GM12878 (cell line): ENCODE results near the gene LRRC61. TPM values are rescaled to one million over a fixed set of nuclear protein-coding genes. Genes with fewer than 3 reads are reported as not detected.

Source experiments
- E2F8 ChIP-seq: fragments of 450-650 bp; IDR thresholded peaks from 2 replicates; pipeline ENCODE4 v1.6.1; 2018; ENCODE audit warnings: mild to moderate bottlenecking, low read depth, moderate library complexity; ENCODE audit not compliant: partially characterized antibody
- ESRRA ChIP-seq: IDR thresholded peaks from 2 replicates; pipeline ENCODE4 v1.6.1; 2012; ENCODE audit warnings: mild to moderate bottlenecking, low read length, improper control_type of control experiment
- HDAC2 ChIP-seq: fragments of 200-600 bp; sonication (generic); IDR thresholded peaks from 2 replicates; pipeline ENCODE4 v1.6.1; 2017
- KLF5 ChIP-seq: fragments of 450-650 bp; IDR thresholded peaks from 2 replicates; pipeline ENCODE4 v1.6.1; 2014; ENCODE audit warnings: mild to moderate bottlenecking; ENCODE audit not compliant: partially characterized antibody
- NFIC ChIP-seq: IDR thresholded peaks from 2 replicates; pipeline ENCODE4 v1.6.1; 2012; ENCODE audit warnings: low read depth, mild to moderate bottlenecking, inconsistent platforms, low read length, moderate library complexity
- SKIL ChIP-seq: fragments of 450-650 bp; IDR thresholded peaks from 2 replicates; pipeline ENCODE4 v1.6.1; 2017; ENCODE audit warnings: mild to moderate bottlenecking, low read depth, inconsistent platforms; ENCODE audit not compliant: poor library complexity, severe bottlenecking
- SMAD5 ChIP-seq: IDR thresholded peaks from 2 replicates; pipeline ENCODE4 v1.6.1; 2016; ENCODE audit warnings: antibody characterized with exemption, low read depth
- SP1 ChIP-seq: IDR thresholded peaks from one replicate; pipeline ENCODE4 v1.6.1; 2011; ENCODE audit warnings: low read depth, low read length
- SREBF2 ChIP-seq: IDR thresholded peaks from 2 replicates; pipeline ENCODE4 v1.6.1; 2012; ENCODE audit warnings: mild to moderate bottlenecking, low read length
- TARDBP ChIP-seq: IDR thresholded peaks from 2 replicates; pipeline ENCODE4 v1.6.1; 2016; ENCODE audit warnings: borderline replicate concordance
- TCF3 ChIP-seq: IDR thresholded peaks from 2 replicates; pipeline ENCODE4 v1.6.1; 2012; ENCODE audit warnings: low read depth, mild to moderate bottlenecking, low read length, borderline replicate concordance; ENCODE audit not compliant: insufficient read depth
- polyA plus RNA-seq, 11 experiments: library from polyadenylated mRNA; depleted of rRNA in 4 of 11; unstranded in 6 of 11; stranded (reverse) in 5 of 11; fragments of >200 nt; fragmentation: Nextera tagmentation in 4 of 11; fragmentation: Illumina TruSeq in 1 of 11; extraction: Ambion mirVana in 4 of 11; extraction: Trizol in 1 of 11; gene quantifications; 1 replicate in 1 of 11; 2 replicates in 10 of 11; pipeline versions ENCODE4 v1.2.1 to v1.2.3, GENCODE V29; 2011 to 2016; ENCODE audit warnings: inconsistent platforms in 2 of 11, missing spikeins in 2 of 11, low read depth in 1 of 11
- total RNA-seq, 4 experiments: library from RNA; depleted of rRNA in 3 of 4; stranded (reverse); fragments of >200 nt in 3 of 4; fragmentation: Illumina TruSeq in 1 of 4; extraction: Trizol in 1 of 4; gene quantifications; 2 replicates each; pipeline versions ENCODE4 v1.2.1 to v1.2.3, GENCODE V29; 2013 to 2021
- TF ChIP-seq, protein P1 (sequence below): fragments of 450-650 bp; conservative IDR thresholded peaks from 2 replicates; pipeline ENCODE4 v1.6.1; 2017; ENCODE audit warnings: mild to moderate bottlenecking, moderate library complexity
- TF ChIP-seq, protein P2 (sequence below): IDR thresholded peaks from 2 replicates; pipeline ENCODE4 v1.6.1; 2012; ENCODE audit warnings: improper control_type of control experiment, low read depth, low read length; ENCODE audit not compliant: insufficient replicate concordance
- TF ChIP-seq, protein P3 (sequence below): IDR thresholded peaks from 2 replicates; pipeline ENCODE4 v1.6.1; 2011; ENCODE audit warnings: low read depth, low read length, improper control_type of control experiment, borderline replicate concordance

LRRC61 gene
- total and polyA plus RNA-seq, 10 of the 15 experiments (the other 5 are each of a cell fraction or from before 2014, with no cell fraction given), result 1.4 to 54.2 (median 21.8) TPM

DNA sequence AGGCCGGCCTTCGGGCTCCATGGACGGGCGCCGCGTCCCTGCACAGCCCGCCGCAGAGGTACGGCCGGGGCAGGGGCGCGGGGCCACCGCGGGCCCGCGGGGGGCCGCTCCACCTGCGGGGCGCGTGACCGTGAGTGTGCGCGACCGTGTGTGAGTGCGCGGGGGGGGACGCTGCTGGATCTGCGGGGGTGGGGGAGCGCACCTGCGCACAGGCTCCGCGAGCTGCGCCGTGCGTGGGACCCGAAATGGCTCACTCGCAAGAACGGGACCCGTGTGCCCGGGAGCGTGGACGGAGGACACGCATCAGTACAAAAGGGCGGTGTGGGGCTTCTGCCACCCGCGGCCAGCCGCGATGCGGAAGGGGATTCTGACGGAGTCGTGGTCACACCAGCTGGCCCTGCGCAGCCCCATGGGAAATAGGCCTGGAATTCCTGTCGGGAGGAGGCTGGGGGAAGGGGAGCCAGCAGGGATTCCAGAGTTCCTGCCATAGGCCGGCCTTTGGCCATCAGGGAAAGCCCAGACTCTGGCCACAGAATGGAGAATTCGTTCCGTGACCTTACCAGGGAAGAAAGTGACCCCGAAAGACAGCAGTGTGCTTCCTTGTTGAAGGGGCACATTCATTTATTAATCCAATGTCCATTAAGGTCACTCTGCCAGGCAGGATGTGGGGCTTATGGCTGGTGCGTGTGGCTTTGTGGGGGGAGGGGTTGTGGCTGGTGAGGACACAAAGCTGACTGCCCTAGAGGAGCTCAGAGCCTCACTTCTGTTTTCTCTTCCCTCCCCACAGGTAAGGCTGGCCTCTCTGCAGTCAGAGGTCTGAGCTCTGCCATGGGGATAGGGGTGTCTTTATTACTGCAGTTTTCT is 46.0 kb downstream of the LRRC61 start (continued):
- TF ChIP-seq E2F8, result no peak
- TF ChIP-seq NFIC, result peak; percentile 38; the same call in 1 of the 2 replicates
- no peak for TF ChIP-seq SP1
- TF ChIP-seq KLF5, result no peak
- peak; percentile 60 for TF ChIP-seq SKIL
- no peak for TF ChIP-seq SREBF2
- TF ChIP-seq TARDBP, result no peak
- TF ChIP-seq, protein P1, sequence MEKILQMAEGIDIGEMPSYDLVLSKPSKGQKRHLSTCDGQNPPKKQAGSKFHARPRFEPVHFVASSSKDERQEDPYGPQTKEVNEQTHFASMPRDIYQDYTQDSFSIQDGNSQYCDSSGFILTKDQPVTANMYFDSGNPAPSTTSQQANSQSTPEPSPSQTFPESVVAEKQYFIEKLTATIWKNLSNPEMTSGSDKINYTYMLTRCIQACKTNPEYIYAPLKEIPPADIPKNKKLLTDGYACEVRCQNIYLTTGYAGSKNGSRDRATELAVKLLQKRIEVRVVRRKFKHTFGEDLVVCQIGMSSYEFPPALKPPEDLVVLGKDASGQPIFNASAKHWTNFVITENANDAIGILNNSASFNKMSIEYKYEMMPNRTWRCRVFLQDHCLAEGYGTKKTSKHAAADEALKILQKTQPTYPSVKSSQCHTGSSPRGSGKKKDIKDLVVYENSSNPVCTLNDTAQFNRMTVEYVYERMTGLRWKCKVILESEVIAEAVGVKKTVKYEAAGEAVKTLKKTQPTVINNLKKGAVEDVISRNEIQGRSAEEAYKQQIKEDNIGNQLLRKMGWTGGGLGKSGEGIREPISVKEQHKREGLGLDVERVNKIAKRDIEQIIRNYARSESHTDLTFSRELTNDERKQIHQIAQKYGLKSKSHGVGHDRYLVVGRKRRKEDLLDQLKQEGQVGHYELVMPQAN, result peak; percentile 27; the same call in 1 of the 2 replicates
- TF ChIP-seq, protein P2, sequence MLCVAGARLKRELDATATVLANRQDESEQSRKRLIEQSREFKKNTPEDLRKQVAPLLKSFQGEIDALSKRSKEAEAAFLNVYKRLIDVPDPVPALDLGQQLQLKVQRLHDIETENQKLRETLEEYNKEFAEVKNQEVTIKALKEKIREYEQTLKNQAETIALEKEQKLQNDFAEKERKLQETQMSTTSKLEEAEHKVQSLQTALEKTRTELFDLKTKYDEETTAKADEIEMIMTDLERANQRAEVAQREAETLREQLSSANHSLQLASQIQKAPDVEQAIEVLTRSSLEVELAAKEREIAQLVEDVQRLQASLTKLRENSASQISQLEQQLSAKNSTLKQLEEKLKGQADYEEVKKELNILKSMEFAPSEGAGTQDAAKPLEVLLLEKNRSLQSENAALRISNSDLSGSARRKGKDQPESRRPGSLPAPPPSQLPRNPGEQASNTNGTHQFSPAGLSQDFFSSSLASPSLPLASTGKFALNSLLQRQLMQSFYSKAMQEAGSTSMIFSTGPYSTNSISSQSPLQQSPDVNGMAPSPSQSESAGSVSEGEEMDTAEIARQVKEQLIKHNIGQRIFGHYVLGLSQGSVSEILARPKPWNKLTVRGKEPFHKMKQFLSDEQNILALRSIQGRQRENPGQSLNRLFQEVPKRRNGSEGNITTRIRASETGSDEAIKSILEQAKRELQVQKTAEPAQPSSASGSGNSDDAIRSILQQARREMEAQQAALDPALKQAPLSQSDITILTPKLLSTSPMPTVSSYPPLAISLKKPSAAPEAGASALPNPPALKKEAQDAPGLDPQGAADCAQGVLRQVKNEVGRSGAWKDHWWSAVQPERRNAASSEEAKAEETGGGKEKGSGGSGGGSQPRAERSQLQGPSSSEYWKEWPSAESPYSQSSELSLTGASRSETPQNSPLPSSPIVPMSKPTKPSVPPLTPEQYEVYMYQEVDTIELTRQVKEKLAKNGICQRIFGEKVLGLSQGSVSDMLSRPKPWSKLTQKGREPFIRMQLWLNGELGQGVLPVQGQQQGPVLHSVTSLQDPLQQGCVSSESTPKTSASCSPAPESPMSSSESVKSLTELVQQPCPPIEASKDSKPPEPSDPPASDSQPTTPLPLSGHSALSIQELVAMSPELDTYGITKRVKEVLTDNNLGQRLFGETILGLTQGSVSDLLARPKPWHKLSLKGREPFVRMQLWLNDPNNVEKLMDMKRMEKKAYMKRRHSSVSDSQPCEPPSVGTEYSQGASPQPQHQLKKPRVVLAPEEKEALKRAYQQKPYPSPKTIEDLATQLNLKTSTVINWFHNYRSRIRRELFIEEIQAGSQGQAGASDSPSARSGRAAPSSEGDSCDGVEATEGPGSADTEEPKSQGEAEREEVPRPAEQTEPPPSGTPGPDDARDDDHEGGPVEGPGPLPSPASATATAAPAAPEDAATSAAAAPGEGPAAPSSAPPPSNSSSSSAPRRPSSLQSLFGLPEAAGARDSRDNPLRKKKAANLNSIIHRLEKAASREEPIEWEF, result no peak
- TF ChIP-seq ESRRA, result no peak
- TF ChIP-seq, protein P3, sequence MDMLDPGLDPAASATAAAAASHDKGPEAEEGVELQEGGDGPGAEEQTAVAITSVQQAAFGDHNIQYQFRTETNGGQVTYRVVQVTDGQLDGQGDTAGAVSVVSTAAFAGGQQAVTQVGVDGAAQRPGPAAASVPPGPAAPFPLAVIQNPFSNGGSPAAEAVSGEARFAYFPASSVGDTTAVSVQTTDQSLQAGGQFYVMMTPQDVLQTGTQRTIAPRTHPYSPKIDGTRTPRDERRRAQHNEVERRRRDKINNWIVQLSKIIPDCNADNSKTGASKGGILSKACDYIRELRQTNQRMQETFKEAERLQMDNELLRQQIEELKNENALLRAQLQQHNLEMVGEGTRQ, result no peak
- 0 out of 2 replicates have a peak, but pooled peaks have one; percentile 50 for TF ChIP-seq TCF3
- no peak for TF ChIP-seq SMAD5
- TF ChIP-seq HDAC2, result no peak
